ENCODE measurements around the gene AIP. TPM values are rescaled to one million over a fixed set of nuclear protein-coding genes. Genes with fewer than 3 reads are reported as not detected.
"Not testable (repeated sequence)": the region's sequence is repeated elsewhere in the genome, so short reads cannot be mapped to it uniquely, and the experiment has no call there.

AIP gene
- total RNA-seq, 1 experiment from 2014 or later: 61.0 TPM

DNA sequence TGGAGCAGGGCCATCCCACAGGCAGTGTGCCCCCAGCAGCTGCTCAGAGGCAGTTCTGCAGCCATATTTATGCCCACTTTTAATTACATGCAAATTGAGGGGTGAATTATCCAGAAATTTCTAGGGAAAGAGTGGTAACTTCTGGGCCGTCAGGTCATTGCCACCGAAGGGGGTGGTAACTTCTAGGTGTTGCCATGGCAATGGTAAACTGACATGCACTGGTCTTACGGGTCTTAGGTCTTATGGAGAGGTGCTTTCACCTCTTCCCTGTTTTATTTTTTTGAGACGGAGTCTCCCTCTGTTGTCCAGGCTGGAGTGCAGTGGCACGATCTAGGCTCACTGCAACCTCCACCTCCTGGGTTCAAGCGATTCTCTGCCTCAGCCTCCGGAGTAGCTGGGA is 9.9 kb upstream of the AIP start:
- H3K9me3 ChIP-seq (ENCODE audit: control insufficient read depth in 1 of 2, insufficient read depth in 1 of 2, low read depth in 1 of 2, low read length in 2 of 2): no peaks in the 10 kb centered on the region
- ATAC-seq (no peak), DNase-seq (ENCODE audit: low read depth, low spot score) (no peak)
- H3K9ac ChIP-seq (ENCODE audit: low read length): no peak overlapping the region
- H3K4me1 ChIP-seq (ENCODE audit: control insufficient read depth in 1 of 2, insufficient read depth in 2 of 2, low read length in 2 of 2): peaks cover 1 to 10% of the 10 kb centered on the region in 2 experiments
- BruUV-seq (replicated peaks): no TSS peak
- ChIA-PET POLR2A (no interaction called here), CTCF (no interaction called here), RAD21 (ENCODE audit: low non-redundant PET in 1 of 2, low total read pairs in 2 of 2, uncharacterized antibody in 2 of 2, unreplicated experiment in 2 of 2) (no interaction called here)
- H3K36me3 ChIP-seq (ENCODE audit: control insufficient read depth in 1 of 2, insufficient read depth in 2 of 2, low read length in 2 of 2): no peaks in the 10 kb centered on the region
- no peaks in the 10 kb centered on the region for H4K20me1 ChIP-seq (ENCODE audit: insufficient read depth)
- no peaks in the 10 kb centered on the region for H3K27me3 ChIP-seq (ENCODE audit: insufficient read depth, low read length)
- no peak for TF ChIP-seq ELF1 (IDR thresholded peaks at IDR 0.05; ENCODE audit: borderline replicate concordance, low read depth)
- no peak for TF ChIP-seq EZH2phosphoT487 (IDR thresholded peaks at IDR 0.05; ENCODE audit: borderline replicate concordance)
- TF ChIP-seq, protein P1, sequence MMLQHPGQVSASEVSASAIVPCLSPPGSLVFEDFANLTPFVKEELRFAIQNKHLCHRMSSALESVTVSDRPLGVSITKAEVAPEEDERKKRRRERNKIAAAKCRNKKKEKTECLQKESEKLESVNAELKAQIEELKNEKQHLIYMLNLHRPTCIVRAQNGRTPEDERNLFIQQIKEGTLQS (IDR thresholded peaks at IDR 0.05): no peak
- TF ChIP-seq, protein P2, sequence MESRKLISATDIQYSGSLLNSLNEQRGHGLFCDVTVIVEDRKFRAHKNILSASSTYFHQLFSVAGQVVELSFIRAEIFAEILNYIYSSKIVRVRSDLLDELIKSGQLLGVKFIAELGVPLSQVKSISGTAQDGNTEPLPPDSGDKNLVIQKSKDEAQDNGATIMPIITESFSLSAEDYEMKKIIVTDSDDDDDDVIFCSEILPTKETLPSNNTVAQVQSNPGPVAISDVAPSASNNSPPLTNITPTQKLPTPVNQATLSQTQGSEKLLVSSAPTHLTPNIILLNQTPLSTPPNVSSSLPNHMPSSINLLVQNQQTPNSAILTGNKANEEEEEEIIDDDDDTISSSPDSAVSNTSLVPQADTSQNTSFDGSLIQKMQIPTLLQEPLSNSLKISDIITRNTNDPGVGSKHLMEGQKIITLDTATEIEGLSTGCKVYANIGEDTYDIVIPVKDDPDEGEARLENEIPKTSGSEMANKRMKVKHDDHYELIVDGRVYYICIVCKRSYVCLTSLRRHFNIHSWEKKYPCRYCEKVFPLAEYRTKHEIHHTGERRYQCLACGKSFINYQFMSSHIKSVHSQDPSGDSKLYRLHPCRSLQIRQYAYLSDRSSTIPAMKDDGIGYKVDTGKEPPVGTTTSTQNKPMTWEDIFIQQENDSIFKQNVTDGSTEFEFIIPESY (IDR thresholded peaks at IDR 0.05; ENCODE audit: extremely low read depth, insufficient replicate concordance, low read length): no peak
- no peak for TF ChIP-seq FOSL1 (IDR thresholded peaks at IDR 0.05; ENCODE audit: low read depth)
- H3K4me3 ChIP-seq (replicated peaks in 1 of 2; ENCODE audit: low read depth in 1 of 2, low read length in 2 of 2): no peak overlapping the region
- H3K4me2 ChIP-seq (ENCODE audit: low read length): no peak overlapping the region
- peaks cover 6% of the 10 kb centered on the region; the same call in 1 of the 2 replicates for H3K79me2 ChIP-seq (ENCODE audit: insufficient read depth, low read length)
- no peak overlapping the region for H3K27ac ChIP-seq (ENCODE audit: low read depth, low read length)
- H2AFZ ChIP-seq (ENCODE audit: low read depth, low read length, poor library complexity, severe bottlenecking): no peak overlapping the region
- H3K9me2 ChIP-seq (ENCODE audit: insufficient read depth): no peaks in the 10 kb centered on the region
- intact Hi-C loops (cut with micrococcal nuclease): no loop called here

- H3K4me3 ChIP-seq (replicated peaks in 1 of 2; ENCODE audit: low read depth in 1 of 2, low read length in 2 of 2); BruUV-seq (replicated peaks); H4K20me1 ChIP-seq (ENCODE audit: insufficient read depth); H3K9me3 ChIP-seq (ENCODE audit: control insufficient read depth in 1 of 2, insufficient read depth in 1 of 2, low read depth in 1 of 2, low read length in 2 of 2); intact Hi-C loops (cut with micrococcal nuclease); RAD21 ChIA-PET (ENCODE audit: low non-redundant PET in 1 of 2, low total read pairs in 2 of 2, uncharacterized antibody in 2 of 2, unreplicated experiment in 2 of 2); H3K79me2 ChIP-seq (ENCODE audit: insufficient read depth, low read length); H3K36me3 ChIP-seq (ENCODE audit: control insufficient read depth in 1 of 2, insufficient read depth in 2 of 2, low read length in 2 of 2); ATAC-seq; H3K9ac ChIP-seq (ENCODE audit: low read length); H3K9me2 ChIP-seq (ENCODE audit: insufficient read depth); H2AFZ ChIP-seq (ENCODE audit: low read depth, low read length, poor library complexity, severe bottlenecking); H3K27ac ChIP-seq (ENCODE audit: low read depth, low read length); DNase-seq (ENCODE audit: low read depth, low spot score); H3K27me3 ChIP-seq (ENCODE audit: insufficient read depth, low read length); H3K4me2 ChIP-seq (ENCODE audit: low read length); H3K4me1 ChIP-seq (ENCODE audit: control insufficient read depth in 1 of 2, insufficient read depth in 2 of 2, low read length in 2 of 2); POLR2A ChIA-PET: not testable (repeated sequence)
- CTCF ChIA-PET: interaction anchor here (0.7 kb wide), 1 partner anchor 95 kb away, joined by 3 read pairs; no protein-coding TSS in a partner anchor
Observed at GRCh38 chr11:67476692-67477091, 6.1 kb upstream of the AIP start.

GRCh38 chr11:67477344-67478050 is 5.3 kb upstream of the AIP start:
- H3K79me2 ChIP-seq (ENCODE audit: insufficient read depth, low read length); H3K27me3 ChIP-seq (ENCODE audit: insufficient read depth, low read length); H4K20me1 ChIP-seq (ENCODE audit: insufficient read depth); RAD21 ChIA-PET (ENCODE audit: low non-redundant PET in 1 of 2, low total read pairs in 2 of 2, uncharacterized antibody in 2 of 2, unreplicated experiment in 2 of 2); DNase-seq (ENCODE audit: low read depth, low spot score); H3K27ac ChIP-seq (ENCODE audit: low read depth, low read length); H3K9me2 ChIP-seq (ENCODE audit: insufficient read depth); intact Hi-C loops (cut with micrococcal nuclease); H3K9ac ChIP-seq (ENCODE audit: low read length); BruUV-seq (replicated peaks); H3K36me3 ChIP-seq (ENCODE audit: control insufficient read depth in 1 of 2, insufficient read depth in 2 of 2, low read length in 2 of 2); H3K4me1 ChIP-seq (ENCODE audit: control insufficient read depth in 1 of 2, insufficient read depth in 2 of 2, low read length in 2 of 2); H2AFZ ChIP-seq (ENCODE audit: low read depth, low read length, poor library complexity, severe bottlenecking); H3K4me2 ChIP-seq (ENCODE audit: low read length); H3K4me3 ChIP-seq (replicated peaks in 1 of 2; ENCODE audit: low read depth in 1 of 2, low read length in 2 of 2); ATAC-seq; H3K9me3 ChIP-seq (ENCODE audit: control insufficient read depth in 1 of 2, insufficient read depth in 1 of 2, low read depth in 1 of 2, low read length in 2 of 2); POLR2A ChIA-PET: not testable (repeated sequence)
- CTCF ChIA-PET: interaction anchor here (0.7 kb wide), 1 partner anchor 96 kb away, joined by 3 read pairs; no protein-coding TSS in a partner anchor

All from HCT116 (cell line).